IPS DF 19.7 (cell line): Measurements from ENCODE around the gene PTRHD1.
"Not testable (repeated sequence)": the region's sequence is repeated elsewhere in the genome, so short reads cannot be mapped to it uniquely, and the experiment has no call there.

ENCODE experiments used
- DNase-seq: peaks from one replicate; pipeline ENCODE4 v3.0.0-alpha.2; 2013; ENCODE audit warnings: low read depth, low spot score

The PTRHD1 gene

GRCh38 chr2:24792874-24793760 lies at the start of gene PTRHD1, which contains the start of gene CENPO:
PTRHD1 (minus strand) TSS chr2:24793391; CDS start chr2:24793377, 14 bp downstream.
CENPO (plus strand) TSS chr2:24793425; CDS start chr2:24793920, 495 bp downstream.
- peak; percentile 88 for DNase-seq

- no peak for DNase-seq
Measured at GRCh38 chr2:24842081-24843050, 49.2 kb upstream of the PTRHD1 start.

- DNase-seq, result no peak
Measured at GRCh38 chr2:24840962-24841945, 48.1 kb upstream of the PTRHD1 start.

- DNase-seq, result no peak
Measured at GRCh38 chr2:24840164-24840869, 47.1 kb upstream of the PTRHD1 start.

- no peak for DNase-seq
Measured at GRCh38 chr2:24839729-24840128, 46.5 kb upstream of the PTRHD1 start.

- no peak for DNase-seq
Measured at GRCh38 chr2:24838541-24838940, 45.4 kb upstream of the PTRHD1 start.

- no peak for DNase-seq
Measured at GRCh38 chr2:24837996-24838513, 44.9 kb upstream of the PTRHD1 start.

GRCh38 chr2:24836706-24837105 lies 43.5 kb upstream of the PTRHD1 start:
- DNase-seq, result no peak

- no peak for DNase-seq
Measured at GRCh38 chr2:24836206-24836605, 43.0 kb upstream of the PTRHD1 start.

GRCh38 chr2:24835411-24835810 lies 42.2 kb upstream of the PTRHD1 start:
- DNase-seq, result not testable (repeated sequence)

- DNase-seq, result no peak
Measured at GRCh38 chr2:24834733-24835395, 41.7 kb upstream of the PTRHD1 start.

- DNase-seq, result no peak
Measured at GRCh38 chr2:24833821-24834732, 40.9 kb upstream of the PTRHD1 start.

GRCh38 chr2:24832931-24833701 lies 39.9 kb upstream of the PTRHD1 start:
- DNase-seq, result no peak

- no peak for DNase-seq
Measured at GRCh38 chr2:24832521-24832920, 39.3 kb upstream of the PTRHD1 start.

GRCh38 chr2:24832073-24832461 lies 38.9 kb upstream of the PTRHD1 start:
- no peak for DNase-seq

GRCh38 chr2:24831221-24832072 lies 38.3 kb upstream of the PTRHD1 start:
- no peak for DNase-seq

GRCh38 chr2:24830786-24831185 lies 37.6 kb upstream of the PTRHD1 start:
- no peak for DNase-seq
